Activated naive CD4-positive, alpha-beta T cell treated with Interleukin-2 at 50 U/mL for 16 hours (primary cell): ENCODE measurements around the gene TEAD2.

Source experiments
- DNase-seq: peaks from one replicate; pipeline ENCODE4 v3.0.0-alpha.2; 2020

The TEAD2 gene

DNA sequence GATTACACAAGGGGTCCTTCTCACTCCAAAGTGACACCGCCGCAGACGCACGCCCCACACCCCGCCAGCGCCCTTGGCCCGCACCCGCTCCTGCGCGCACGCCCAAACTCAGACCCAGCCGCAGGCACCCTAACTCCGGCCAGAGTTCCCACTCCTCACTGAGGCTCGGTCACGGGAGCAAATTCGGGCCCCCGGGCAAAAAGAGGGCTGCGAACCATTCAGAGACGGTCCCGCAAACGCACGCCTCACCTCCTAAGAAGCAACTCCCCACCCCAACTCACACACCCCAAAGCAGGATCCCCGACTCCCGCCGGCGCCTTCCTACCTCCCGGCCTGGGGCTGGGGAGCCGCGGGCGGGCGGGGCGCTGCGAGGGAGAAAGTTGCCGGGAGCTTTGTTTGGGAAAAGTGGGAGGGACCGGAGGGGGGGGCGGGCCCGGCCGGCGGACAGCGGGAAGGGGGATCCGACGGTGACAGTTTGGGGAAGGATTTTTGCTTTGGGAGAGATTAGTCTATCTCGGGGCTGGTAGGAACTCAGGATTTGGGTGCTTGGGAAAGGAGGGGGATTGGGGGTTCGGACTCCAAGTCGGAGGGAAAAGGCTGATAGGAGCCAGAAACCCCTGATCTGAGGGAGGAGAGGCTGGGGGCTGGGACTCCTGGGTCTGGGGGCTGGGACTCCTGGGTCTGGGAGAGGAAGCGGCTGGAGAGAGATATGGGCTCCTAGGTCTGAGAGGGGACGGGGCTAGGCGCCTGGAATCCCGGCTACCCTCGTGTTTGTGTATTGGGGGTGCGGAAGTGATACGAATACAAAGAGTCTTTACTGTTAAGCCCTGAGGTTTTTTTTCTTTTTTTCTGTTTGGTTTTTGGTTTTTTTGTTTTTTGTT, at the start of gene TEAD2:
TEAD2 (minus strand) TSS at position 369 of the 881 bp plus-strand sequence. CDS start 2,341 bp downstream, outside the sequence.
- peak; percentile 11 for DNase-seq

DNA sequence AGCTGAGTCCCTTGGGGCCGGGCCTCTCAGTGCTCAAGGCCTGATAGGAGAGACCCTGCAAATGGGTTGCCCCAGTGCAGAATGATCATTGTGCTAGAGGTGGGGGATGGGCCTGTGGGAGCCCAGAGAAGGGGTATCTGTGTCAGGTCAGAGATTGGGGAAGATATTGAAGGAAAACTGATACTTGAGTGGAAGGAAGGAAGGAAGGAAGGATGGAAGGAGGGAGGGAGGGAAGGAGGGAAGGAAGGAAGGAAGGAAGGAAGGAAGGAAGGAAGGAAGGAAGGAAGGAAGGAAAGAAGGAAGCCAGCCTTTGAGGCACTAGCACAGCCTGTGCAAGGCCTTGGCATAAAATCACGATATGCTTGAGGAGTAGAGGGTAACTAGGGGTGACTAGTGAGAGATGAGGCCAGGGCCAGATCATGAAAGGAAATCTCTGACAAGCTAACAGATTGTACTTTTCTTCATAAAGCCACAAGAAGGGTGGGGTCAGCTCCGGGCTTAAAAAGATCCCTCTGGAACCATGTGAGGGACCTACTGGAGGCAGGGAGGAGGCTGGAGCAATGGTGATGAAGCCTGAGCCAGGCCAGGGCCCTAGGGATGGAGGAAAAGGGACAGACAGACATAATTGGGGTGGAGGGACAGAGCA, 49.6 kb upstream of the TEAD2 start:
- no peak for DNase-seq

DNA sequence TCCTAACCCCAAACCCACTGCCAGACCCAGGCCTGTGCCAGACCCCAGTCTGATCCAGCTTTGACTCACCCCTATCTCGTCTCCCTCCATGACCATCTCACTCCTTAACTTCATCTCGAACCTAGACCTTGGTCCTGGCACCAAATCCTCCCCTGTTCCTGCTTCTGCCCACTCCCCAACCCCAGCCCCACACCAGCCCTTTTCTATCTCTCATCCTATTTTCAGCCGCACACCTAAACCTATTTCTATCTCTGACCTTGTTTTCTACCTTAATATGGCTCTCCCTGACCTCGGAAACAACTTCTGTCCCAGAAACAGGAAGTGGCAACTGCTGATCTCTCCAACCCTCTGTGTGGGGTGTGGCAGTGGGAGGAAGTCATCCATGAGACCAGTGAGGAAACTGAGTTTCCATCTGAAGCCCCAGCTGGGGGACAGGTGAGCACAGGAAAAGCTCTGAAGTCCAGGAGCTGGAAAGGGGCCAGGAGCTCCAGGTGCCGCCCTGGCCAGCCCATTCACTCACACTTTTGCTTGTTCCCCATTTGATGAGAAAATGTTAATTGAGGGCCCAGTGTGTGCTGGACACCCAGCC, 47.3 kb upstream of the TEAD2 start:
- DNase-seq, result no peak

DNA sequence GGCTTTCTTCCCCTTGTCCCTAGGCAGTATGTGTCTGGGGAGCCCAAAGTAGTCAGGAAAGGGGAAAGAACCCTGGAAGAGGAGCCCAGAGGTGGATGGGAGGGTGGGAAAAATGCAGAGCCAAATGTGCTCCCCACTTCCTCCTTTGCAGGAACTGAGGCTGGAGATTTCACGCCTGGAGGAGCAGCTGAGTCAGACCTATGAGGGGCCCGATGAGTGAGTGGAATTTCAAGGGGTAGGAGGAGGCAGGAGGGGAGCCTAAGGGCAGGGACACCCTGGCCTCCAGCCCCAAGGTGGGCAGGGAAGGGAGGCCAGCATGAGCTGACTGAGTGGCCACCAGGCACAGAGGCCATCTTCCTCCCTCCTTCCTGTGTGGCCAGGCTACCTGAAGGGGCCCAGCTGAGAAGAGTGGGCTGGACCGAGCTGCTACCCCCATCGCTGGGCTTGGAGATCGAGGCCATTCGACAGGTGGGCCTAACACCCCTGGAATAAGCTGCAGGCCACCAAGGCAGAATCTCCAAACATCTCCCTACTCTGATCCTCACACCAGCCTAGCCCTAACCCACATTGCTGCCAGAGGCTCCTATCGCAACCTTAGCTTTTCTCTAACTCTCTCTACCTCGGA, 46.7 kb upstream of the TEAD2 start:
- no peak for DNase-seq

DNA sequence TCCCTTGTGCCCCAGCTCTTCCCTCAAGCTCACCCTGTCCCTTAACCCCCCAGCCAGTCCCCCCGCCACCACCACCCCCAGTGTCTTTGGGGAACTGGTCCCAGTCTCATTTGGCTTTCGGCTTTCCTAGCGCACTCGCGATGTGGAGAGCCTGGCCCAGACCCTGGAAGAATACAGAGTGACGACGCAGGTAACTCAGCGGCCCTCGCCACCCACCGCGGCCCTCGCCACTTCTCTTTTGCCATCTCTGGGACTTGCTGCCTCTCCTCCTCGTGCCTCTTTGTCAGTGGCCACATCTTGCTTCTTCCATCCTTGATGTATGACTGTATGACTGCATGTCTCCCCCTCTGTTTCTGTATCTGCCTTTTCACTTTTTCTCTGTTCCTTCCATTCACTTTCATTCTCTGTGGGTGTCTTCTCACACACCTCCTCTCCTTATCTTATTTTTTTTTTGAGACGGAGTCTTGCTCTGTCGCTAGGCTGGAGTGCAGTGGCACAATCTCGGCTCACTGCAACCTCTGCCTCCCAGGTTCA, 45.3 kb upstream of the TEAD2 start:
- DNase-seq, result no peak

DNA sequence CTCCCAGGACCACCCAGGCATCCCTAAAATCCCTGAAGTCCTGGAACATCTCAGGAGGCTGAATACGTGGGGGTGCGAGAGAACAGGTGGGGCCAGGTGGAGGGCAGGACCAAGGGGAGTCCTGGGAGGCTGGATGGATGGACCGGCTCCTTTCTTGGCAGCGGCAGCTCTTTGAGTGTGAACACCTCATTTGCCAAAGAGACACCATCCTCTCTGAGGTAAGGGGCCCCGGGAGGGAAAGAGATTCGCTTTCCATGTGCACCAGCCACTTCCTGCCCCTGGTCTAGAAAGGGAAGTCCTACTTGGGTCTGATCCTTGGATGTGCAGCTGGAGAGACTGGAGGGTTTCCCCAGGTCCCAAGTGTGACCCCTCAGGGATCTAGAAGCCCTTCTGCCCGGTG, 44.9 kb upstream of the TEAD2 start:
- no peak for DNase-seq

DNA sequence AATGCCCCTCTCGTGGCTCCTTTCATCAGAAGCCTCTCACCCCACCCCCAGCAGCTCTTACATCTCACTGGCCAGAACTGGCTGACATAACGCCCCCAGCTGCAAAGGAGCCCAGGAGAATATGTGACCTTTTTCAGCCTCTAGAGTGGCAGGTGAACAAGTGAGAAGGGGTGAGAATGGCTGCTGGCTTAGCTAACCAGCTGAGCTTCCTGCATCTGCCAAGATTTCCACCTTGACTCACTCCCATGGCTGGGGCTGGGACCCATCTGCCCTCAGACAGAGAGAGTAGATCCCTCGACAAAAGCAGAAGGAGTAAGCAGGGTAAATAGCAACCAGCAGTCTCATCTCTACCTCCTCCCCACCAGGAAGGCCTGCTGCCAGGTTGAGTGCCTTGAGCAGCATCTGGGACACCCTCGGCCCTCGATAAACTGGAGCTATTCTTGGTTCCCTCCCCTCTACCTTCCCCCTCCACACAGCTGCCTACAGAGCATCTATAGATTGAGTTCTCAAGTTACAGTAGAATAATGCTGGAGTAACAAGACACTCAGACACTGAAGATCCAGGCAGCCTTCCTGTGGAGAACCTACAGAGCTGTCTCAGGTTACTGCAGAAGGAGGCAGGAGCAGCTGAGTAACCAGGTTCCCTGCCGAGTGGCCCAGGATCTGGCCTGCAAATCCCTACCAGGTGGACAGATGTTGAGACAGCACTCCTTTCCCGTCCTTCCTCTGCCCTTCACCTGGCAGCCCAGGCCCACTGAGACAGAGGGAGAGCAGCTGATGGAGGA, 41.4 kb upstream of the TEAD2 start:
- DNase-seq, result no peak

DNA sequence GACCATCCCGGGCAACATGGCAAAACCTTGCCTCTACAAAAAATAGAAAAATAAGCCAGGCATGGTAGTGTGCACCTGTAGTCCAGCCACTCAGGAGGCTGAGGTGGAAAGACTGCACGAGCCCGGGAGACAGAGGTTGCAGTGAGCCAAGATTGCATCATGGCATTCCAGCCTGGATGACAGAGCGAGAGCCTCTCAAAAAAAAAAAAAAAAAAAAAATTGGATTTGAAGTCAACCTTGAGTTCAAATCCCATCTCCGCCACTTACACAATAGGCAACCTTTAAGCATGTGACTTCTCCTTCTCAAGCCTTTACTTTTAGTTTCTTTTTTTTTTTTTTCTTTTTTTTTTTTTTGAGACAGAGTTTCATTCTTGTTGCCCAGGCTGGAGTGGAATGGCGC, 37.8 kb upstream of the TEAD2 start:
- DNase-seq, result no peak

DNA sequence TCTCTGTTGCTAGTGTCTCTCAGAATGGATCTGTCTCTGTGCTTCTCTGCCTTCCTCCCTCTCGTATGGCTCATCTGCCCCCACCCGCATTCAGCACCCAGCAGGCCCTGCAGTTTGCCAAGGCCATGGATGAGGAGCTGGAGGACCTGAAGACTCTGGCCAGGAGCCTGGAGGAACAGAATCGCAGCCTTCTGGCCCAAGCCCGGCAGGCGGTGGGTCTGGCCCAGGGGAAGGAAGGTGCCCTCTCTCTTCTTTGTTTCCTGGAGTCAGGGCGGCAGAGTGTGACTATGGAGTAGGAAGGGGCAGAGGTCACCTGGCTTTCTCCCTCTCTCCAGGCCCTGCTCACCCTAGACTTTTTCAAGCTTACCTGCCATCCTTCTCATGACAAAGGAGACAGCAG, 36.7 kb upstream of the TEAD2 start:
- no peak for DNase-seq

DNA sequence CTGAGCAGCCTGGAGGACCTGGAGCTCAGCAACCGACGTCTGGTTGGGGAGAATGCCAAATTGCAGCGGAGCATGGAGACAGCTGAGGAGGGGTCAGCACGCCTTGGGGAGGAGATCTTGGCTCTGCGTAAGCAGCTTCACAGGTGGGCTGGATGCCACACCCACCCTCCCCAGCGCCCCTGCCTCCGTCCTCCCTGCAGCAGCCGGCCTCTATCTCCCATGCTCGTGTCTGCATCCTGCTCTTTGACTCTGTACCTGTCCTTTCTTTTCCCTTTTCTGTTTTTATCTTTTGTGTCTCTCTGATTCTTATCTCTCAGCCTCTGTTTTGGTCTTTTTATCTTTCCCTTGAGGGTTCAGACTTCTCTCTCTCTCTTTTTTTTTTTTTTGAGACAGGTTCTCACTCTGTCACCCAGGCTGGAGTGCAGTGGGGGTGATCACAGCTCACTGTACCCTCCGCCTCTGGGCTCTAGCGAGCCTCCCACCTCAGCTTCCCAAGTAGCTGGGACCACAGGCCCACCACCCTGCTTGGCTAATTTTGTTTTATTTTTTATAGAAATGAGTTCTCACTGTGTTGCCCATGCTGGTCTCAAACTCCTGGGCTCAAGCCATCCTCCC, 35.9 kb upstream of the TEAD2 start:
- DNase-seq, result no peak

DNA sequence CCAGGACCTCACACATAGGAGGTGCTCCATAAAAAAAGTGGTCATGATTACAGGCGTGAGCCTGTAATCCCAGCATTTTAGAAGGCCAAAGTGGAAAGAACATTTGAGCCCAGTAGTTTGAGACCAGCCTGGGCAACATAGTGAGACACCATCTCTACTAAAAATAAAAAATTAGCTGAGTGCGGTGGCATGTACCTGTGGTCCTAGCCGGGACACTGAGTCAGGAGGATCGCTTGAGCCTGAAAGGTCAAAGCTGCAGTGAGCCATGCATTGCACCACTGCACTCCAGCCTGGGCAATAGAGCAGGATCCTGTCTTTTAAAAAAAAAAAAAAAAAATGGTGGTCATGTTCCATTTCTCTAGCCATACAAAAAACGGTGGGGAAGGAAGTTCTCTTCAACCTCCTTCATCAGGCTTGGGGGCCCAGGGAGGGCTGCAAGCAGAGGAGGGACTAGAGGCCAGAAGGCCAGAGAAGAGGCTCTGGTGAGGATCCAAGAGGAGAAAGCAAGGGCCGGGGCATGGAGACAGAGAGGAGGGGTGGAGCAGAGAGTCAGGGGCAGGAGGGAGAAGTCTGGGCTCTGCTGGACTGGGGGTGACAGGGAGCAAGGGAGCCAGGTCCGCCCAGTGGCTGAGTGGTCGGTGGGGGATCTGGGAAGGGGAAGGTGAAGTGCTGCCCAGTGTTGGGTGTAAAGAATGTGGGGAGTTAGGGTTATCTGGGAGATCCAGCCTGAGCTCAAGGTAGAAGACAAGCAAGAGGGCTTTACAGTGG, 34.7 kb upstream of the TEAD2 start:
- DNase-seq, result no peak

DNA sequence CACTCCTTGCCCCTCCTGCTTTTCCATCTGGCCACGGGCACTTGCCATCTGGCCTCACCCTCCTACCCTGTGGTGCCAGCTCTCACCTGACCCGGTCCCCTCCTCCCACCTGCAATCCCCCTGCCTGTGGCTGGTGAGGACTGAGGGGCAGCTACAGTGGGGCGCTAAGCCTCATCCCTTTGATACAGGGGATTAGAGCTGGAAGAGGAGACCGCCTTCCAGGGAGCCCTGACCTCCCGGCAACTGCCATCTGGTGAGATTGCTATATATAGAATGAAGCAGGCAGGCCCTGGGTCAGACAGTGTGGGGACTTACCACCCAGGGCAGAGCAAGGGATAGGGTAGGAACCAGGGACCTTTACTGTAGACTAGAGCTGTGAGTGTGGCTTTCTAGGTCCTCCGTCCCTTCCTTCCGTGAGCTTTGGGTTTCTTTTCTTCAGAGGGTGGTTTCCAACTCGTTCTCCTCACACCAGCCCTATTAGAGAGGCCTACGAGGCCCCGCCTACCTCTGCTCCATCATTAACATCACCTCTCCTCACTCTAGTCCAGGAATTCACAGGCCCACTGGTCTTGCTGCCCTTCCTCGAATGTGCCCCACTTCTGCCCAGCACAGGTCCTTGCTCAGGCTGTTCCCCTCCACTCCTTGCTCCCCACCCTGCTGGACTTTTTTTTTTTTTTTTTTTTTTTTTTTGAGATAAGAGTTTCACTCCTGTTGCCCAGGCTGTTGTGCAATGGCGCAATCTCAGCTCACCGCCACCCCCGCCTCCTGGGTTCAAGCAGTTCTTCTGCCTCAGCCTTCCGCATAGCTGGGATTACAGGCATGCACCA, 33.6 kb upstream of the TEAD2 start:
- DNase-seq, result no peak

DNA sequence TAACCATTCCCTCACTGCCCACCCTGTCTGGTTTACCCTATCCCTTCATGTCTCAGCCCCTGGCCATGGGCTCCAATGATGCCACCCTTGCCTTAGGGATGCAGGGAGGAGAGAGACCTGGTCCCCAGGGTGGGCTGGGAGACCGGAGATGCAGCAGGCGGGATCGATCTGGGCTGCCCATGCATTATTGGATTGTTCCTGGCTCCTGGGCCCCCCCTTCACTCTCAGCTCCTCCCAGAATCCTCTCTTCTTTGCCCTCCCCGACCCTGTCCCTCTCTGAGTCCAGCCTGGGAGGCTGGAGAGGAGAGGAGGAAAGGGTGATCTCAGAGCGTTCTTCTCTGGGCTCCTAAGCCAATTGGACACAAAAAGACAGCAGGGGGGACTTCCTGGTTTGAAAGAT, 31.7 kb upstream of the TEAD2 start:
- no peak for DNase-seq

DNA sequence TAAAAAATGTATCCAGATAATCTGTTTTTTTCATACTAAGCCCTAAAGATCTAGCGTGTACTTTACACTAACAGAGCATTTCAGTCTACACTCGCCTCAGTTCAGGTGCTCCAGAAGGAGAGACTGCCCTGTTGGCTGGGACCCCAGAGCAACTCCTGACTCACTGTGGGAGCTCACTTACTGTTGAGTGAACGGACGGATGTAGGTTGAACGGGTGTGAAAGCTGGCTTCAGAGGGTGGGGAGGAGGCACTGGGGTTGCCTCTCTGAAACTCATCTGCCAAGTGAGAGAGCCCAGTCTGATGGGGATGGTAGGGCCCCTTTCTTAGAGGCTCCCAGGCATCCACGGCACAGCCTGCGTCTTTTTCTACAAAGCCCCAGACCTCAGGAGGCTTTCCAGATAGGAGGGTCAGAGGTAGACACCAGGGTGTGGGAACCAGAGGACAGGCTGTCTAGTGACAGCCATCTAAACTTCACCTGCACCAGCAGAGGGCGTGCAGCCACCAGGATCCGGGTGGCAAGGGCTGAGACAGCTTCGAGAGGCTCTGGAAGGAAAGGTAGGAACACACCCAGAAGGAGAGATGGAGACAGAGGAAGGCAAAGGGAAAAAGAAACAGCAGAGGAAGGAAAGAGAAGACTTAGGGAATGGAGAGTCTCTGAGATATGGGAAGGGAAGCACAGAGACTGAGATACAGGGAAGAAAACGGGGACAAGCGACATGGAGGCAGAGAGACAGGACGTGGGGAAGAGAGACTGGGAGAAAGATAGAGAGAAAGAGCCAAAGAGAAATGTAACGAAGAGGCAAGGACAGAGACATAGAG, 29.6 kb upstream of the TEAD2 start:
- peak; percentile 79 for DNase-seq

DNA sequence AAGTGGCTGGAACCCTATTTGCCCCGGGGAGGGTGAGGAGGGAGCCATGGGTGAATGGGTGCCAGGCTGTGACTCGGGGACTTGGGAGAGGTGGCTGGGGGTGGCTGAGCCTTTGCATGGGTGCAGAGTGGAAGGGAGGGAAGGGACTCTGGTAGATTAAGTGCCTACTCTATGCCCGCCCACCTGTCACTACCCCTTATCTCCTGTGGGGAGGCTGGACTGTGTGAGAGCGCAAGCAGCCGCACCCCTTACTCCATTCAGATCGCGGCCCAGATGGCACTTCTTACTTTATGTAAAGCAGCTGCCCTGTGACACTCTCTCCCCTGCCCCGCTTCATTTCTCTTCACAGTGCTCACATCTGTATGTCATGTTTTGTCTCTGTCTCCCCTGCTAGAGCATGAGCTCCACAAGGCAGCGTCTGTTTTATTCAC, 28.7 kb upstream of the TEAD2 start:
- DNase-seq, result no peak

DNA sequence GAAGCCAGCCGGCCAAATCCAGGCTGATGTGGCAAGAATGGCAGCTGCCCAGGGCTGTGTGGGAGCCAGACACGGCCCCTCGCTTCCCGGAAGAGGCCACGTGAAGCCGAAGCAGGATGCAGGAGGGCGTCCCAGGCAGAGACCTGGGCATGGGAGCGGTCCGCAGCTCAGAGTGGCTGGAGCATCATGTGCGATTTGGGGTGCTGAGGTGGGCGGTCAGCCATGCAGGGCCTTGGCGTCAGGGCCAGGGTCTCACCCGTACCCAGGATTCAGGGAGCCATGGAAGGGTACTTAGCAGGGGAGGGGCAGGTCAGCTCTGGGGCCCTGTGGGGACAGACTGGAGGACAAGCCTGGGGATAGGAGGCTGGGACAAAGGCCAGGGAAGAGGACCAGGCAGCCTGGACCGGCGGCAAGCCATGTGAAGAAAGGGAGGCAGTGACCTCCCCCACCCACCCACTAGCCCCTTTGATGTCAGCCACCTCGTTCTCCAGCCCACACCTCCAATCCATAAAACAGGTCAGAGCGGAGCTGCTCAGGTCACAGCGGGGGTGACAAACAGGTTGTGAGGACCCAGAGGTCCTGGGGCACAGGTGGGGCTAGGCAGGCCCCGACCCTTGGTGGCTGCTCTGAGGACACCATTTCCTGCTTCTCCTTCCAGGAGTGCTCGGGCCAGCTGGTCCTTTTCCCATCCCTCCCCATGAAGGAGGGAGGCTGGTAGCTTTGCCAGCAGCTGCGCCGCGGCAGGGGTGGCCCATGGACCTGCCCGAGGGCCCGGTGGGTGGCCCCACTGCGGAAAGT, 28.1 kb upstream of the TEAD2 start:
- DNase-seq, result no peak

DNA sequence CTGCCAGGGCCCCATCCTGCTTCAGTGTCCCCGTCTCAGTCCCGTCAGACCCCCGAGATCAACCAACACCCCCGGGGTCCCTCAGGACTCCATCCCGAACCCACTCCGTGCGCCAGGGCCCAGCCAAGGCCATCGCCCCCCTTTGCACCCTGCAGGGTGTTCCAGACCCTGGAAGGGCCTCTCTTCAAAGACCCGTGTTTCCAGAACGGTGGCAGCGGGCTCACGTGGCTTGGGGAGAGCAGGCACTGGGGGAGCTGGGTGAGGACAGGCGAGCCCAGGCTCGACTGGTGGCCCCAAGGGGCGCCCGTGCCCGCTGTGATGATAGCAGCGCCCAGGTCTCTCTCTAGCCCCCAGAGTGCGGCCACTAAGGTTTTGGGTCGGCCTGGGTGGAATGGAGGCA, 27.2 kb upstream of the TEAD2 start:
- DNase-seq, result no peak

DNA sequence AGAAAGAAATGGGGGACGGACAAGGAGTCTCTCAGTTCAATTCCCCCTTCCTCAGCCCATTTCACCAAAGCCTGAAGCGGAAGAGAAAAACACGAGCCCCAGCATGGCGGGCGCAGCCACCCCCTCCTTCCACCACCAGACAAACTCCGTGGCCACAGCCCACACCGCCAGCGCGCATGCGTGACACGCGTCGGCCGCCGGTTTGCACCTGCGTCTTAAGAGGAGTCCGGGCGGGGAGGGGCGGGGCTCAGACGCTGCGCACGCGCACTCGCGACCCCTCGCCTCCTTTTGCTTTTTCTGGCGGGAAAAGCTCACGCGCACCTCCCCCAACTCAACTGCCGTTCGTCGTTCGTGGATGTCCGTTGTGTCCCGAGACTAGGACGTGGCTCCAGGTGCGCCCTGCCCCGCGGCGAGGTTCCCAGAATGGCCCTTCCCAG, 25.7 kb upstream of the TEAD2 start, which contains the start of gene KASH5:
KASH5 (plus strand) TSS at position 314 of the 437 bp plus-strand sequence. CDS start 2,635 bp downstream, outside the sequence.
- DNase-seq, result peak; percentile 81
